ENCODE measurements around the gene PBX1. TPM values are rescaled to one million over a fixed set of nuclear protein-coding genes. Genes with fewer than 3 reads are reported as not detected.

The PBX1 gene
- total and polyA plus RNA-seq, 4 donors: 14.0 to 125 (median 40.0) TPM

- Histone ChIP-seq H3K9me3 (ENCODE audit: control insufficient read depth, low read length) (no peaks in the 10 kb centered on the region), H3K36me3 (ENCODE audit: control insufficient read depth in 1 of 2, insufficient read depth in 2 of 2, low read length in 1 of 2) (no peaks in the 10 kb centered on the region), H3K27me3 (ENCODE audit: control insufficient read depth in 1 of 2, insufficient read depth in 2 of 2, low read length in 1 of 2) (no peaks in the 10 kb centered on the region), H3K27ac (ENCODE audit: low read depth in 1 of 2, low read length in 2 of 2) (no peak overlapping the region), H3K4me3 (ENCODE audit: low read length in 2 of 2) (no peak overlapping the region), H3K4me1 (ENCODE audit: control insufficient read depth in 1 of 2, insufficient read depth in 2 of 2, low read length in 2 of 2) (no peaks in the 10 kb centered on the region)
- no peak for DNase-seq
- ATAC-seq (ENCODE audit: low FRiP score): no peak
- intact Hi-C loops (cut with DNase I): no loop called here
- 89 to 91% methylated on average over 8 of the region's 8 CpGs for WGBS, 2 donors
Measured at GRCh38 chr1:164622068-164622845, 63.3 kb downstream of the PBX1 start.

DNA sequence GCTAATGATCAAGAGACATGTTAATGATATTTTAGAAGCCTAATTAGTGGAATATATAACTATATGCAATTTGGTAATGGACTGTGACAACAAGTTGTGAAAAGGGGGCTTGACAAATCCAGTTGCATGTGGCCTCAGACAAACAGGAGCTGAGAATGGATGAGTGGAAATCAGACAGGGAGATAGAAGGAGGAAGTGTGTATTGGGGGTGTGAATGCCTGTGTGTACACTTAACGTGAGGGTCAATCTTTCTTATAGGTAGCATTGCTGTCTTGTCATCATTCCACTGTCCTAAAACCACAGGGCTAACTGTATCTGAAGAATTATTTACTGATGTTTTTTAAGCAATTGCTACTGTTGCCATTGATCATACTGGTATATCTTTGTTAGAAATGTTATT lies 64.8 kb downstream of the PBX1 start:
- Histone ChIP-seq H3K4me3 (ENCODE audit: low read length in 2 of 2) (no peak overlapping the region), H3K27me3 (ENCODE audit: control insufficient read depth in 1 of 2, insufficient read depth in 2 of 2, low read length in 1 of 2) (no peaks in the 10 kb centered on the region), H3K4me1 (ENCODE audit: control insufficient read depth in 1 of 2, insufficient read depth in 2 of 2, low read length in 2 of 2) (no peaks in the 10 kb centered on the region), H3K27ac (ENCODE audit: low read depth in 1 of 2, low read length in 2 of 2) (no peak overlapping the region), H3K9me3 (ENCODE audit: control insufficient read depth, low read length) (no peaks in the 10 kb centered on the region), H3K36me3 (ENCODE audit: control insufficient read depth in 1 of 2, insufficient read depth in 2 of 2, low read length in 1 of 2) (no peaks in the 10 kb centered on the region)
- no peak for ATAC-seq (ENCODE audit: low FRiP score)
- DNase-seq: no peak
- 83 to 89% methylated on average over 1 of the region's 1 CpG for WGBS, 2 donors
- intact Hi-C loops (cut with DNase I): no loop called here

- Histone ChIP-seq H3K4me3 (ENCODE audit: low read length in 2 of 2) (no peak overlapping the region), H3K27me3 (ENCODE audit: control insufficient read depth in 1 of 2, insufficient read depth in 2 of 2, low read length in 1 of 2) (no peaks in the 10 kb centered on the region), H3K9me3 (ENCODE audit: control insufficient read depth, low read length) (no peaks in the 10 kb centered on the region), H3K36me3 (ENCODE audit: control insufficient read depth in 1 of 2, insufficient read depth in 2 of 2, low read length in 1 of 2) (no peaks in the 10 kb centered on the region), H3K27ac (ENCODE audit: low read depth in 1 of 2, low read length in 2 of 2) (no peak overlapping the region), H3K4me1 (ENCODE audit: control insufficient read depth in 1 of 2, insufficient read depth in 2 of 2, low read length in 2 of 2) (no peaks in the 10 kb centered on the region)
- ATAC-seq (ENCODE audit: low FRiP score) (no peak), DNase-seq (no peak)
- WGBS, 2 donors: 85 to 90% methylated on average over 1 of the region's 1 CpG
- intact Hi-C loops (cut with DNase I): no loop called here
Measured at GRCh38 chr1:164624400-164624799, 65.4 kb downstream of the PBX1 start.

DNA sequence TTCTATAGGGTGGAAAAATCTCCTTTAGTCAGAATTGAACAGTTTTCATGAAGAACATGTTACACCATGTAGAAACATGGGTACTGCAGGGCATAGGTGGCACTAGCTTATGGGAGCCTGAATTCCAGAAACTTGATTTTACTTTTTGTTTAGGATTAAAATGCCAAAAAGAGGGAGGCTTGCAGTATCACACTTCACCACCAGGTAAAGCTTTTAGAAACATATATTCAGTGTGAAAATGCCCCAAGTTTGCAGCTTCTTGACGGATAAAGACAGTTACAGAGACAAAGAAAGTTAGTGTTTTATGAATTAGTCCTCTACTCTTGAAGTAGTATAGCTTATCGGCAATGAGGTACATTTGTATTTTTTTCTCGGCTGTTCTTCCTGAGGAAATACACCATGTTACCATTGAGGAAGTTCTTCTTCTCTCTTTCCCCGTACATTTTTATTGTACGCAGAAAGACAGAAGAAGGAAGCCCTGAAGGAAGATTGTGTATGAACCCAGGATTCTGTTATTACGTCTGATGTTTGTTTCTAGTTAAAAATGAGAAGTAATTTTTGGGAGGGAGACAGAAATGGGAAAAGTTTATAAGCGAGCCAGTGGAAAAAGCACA lies 66.1 kb downstream of the PBX1 start:
- ATAC-seq (ENCODE audit: low FRiP score) (no peak), DNase-seq (no peak)
- H3K27ac ChIP-seq (ENCODE audit: low read depth in 1 of 2, low read length in 2 of 2): no peak overlapping the region
- WGBS, 2 donors: 89 to 91% methylated on average over 7 of the region's 7 CpGs
- H3K4me1 ChIP-seq (ENCODE audit: control insufficient read depth in 1 of 2, insufficient read depth in 2 of 2, low read length in 2 of 2): peaks cover 0 to 1% of the 10 kb centered on the region in 2 donors
- H3K36me3 ChIP-seq (ENCODE audit: control insufficient read depth in 1 of 2, insufficient read depth in 2 of 2, low read length in 1 of 2): no peaks in the 10 kb centered on the region
- no peaks in the 10 kb centered on the region for H3K9me3 ChIP-seq (ENCODE audit: control insufficient read depth, low read length)
- H3K27me3 ChIP-seq (ENCODE audit: control insufficient read depth in 1 of 2, insufficient read depth in 2 of 2, low read length in 1 of 2): no peaks in the 10 kb centered on the region
- no peak overlapping the region for H3K4me3 ChIP-seq (ENCODE audit: low read length in 2 of 2)
- intact Hi-C loops (cut with DNase I): no loop called here

- Histone ChIP-seq H3K27ac (ENCODE audit: low read depth in 1 of 2, low read length in 2 of 2) (no peak overlapping the region), H3K36me3 (ENCODE audit: control insufficient read depth in 1 of 2, insufficient read depth in 2 of 2, low read length in 1 of 2) (no peaks in the 10 kb centered on the region), H3K4me1 (ENCODE audit: control insufficient read depth in 1 of 2, insufficient read depth in 2 of 2, low read length in 2 of 2) (peaks cover 0 to 1% of the 10 kb centered on the region in 2 donors), H3K4me3 (ENCODE audit: low read length in 2 of 2) (no peak overlapping the region), H3K27me3 (ENCODE audit: control insufficient read depth in 1 of 2, insufficient read depth in 2 of 2, low read length in 1 of 2) (no peaks in the 10 kb centered on the region), H3K9me3 (ENCODE audit: control insufficient read depth, low read length) (no peaks in the 10 kb centered on the region)
- DNase-seq (no peak), ATAC-seq (ENCODE audit: low FRiP score) (no peak)
- intact Hi-C loops (cut with DNase I): no loop called here
- WGBS, 2 donors: 78 to 83% methylated on average over 7 of the region's 7 CpGs
Measured at GRCh38 chr1:164628772-164629171, 69.8 kb downstream of the PBX1 start.

GRCh38 chr1:164629971-164630370 lies 71.0 kb downstream of the PBX1 start:
- ATAC-seq (ENCODE audit: low FRiP score) (no peak), DNase-seq (no peak)
- H3K36me3 ChIP-seq (ENCODE audit: control insufficient read depth in 1 of 2, insufficient read depth in 2 of 2, low read length in 1 of 2): no peaks in the 10 kb centered on the region
- H3K4me1 ChIP-seq (ENCODE audit: control insufficient read depth in 1 of 2, insufficient read depth in 2 of 2, low read length in 2 of 2): peaks cover 0 to 1% of the 10 kb centered on the region in 2 donors
- intact Hi-C loops (cut with DNase I): loop anchor here in 1 of 2 donors (10.0 kb wide), 1 partner anchor 155 kb away; no protein-coding TSS in a partner anchor
- H3K27ac ChIP-seq (ENCODE audit: low read depth in 1 of 2, low read length in 2 of 2): no peak overlapping the region
- no peaks in the 10 kb centered on the region for H3K27me3 ChIP-seq (ENCODE audit: control insufficient read depth in 1 of 2, insufficient read depth in 2 of 2, low read length in 1 of 2)
- no peaks in the 10 kb centered on the region for H3K9me3 ChIP-seq (ENCODE audit: control insufficient read depth, low read length)
- no peak overlapping the region for H3K4me3 ChIP-seq (ENCODE audit: low read length in 2 of 2)
- 75 to 79% methylated on average over 8 of the region's 8 CpGs for WGBS, 2 donors

GRCh38 chr1:164630626-164631396 lies 71.8 kb downstream of the PBX1 start:
- H3K4me1 ChIP-seq (ENCODE audit: control insufficient read depth in 1 of 2, insufficient read depth in 2 of 2, low read length in 2 of 2): peaks cover 0 to 1% of the 10 kb centered on the region in 2 donors
- ATAC-seq (ENCODE audit: low FRiP score) (no peak), DNase-seq (no peak)
- WGBS, 2 donors: 66 to 69% methylated on average over 3 of the region's 3 CpGs
- intact Hi-C loops (cut with DNase I): loop anchor here in 1 of 2 donors (10.0 kb wide), 1 partner anchor 154 kb away; no protein-coding TSS in a partner anchor
- H3K27me3 ChIP-seq (ENCODE audit: control insufficient read depth in 1 of 2, insufficient read depth in 2 of 2, low read length in 1 of 2): no peaks in the 10 kb centered on the region
- no peak overlapping the region for H3K27ac ChIP-seq (ENCODE audit: low read depth in 1 of 2, low read length in 2 of 2)
- H3K4me3 ChIP-seq (ENCODE audit: low read length in 2 of 2): no peak overlapping the region
- no peaks in the 10 kb centered on the region for H3K36me3 ChIP-seq (ENCODE audit: control insufficient read depth in 1 of 2, insufficient read depth in 2 of 2, low read length in 1 of 2)
- H3K9me3 ChIP-seq (ENCODE audit: control insufficient read depth, low read length): no peaks in the 10 kb centered on the region

GRCh38 chr1:164631751-164632150 lies 72.8 kb downstream of the PBX1 start:
- Histone ChIP-seq H3K27ac (ENCODE audit: low read depth in 1 of 2, low read length in 2 of 2) (no peak overlapping the region), H3K4me3 (ENCODE audit: low read length in 2 of 2) (no peak overlapping the region), H3K27me3 (ENCODE audit: control insufficient read depth in 1 of 2, insufficient read depth in 2 of 2, low read length in 1 of 2) (no peaks in the 10 kb centered on the region), H3K36me3 (ENCODE audit: control insufficient read depth in 1 of 2, insufficient read depth in 2 of 2, low read length in 1 of 2) (no peaks in the 10 kb centered on the region), H3K9me3 (ENCODE audit: control insufficient read depth, low read length) (no peaks in the 10 kb centered on the region), H3K4me1 (ENCODE audit: control insufficient read depth in 1 of 2, insufficient read depth in 2 of 2, low read length in 2 of 2) (peaks cover 0 to 1% of the 10 kb centered on the region in 2 donors)
- DNase-seq (no peak), ATAC-seq (ENCODE audit: low FRiP score) (no peak)
- intact Hi-C loops (cut with DNase I): loop anchor here in 1 of 2 donors (10.0 kb wide), 1 partner anchor 153 kb away; no protein-coding TSS in a partner anchor
- WGBS, 2 donors: 90 to 92% methylated on average over 7 of the region's 7 CpGs
